SK-N-SH (cell line): ENCODE results near the gene SSX2B. TPM values are rescaled to one million over a fixed set of nuclear protein-coding genes. Genes with fewer than 3 reads are reported as not detected.

Source experiments
- polyA plus RNA-seq, 3 experiments: library from polyadenylated mRNA; depleted of rRNA; stranded (reverse); fragments of >200 nt; gene quantifications; 2 replicates each; pipeline ENCODE4 v1.2.3, GENCODE V29; 2012
- small RNA-seq, 7 experiments: library from RNA; depleted of rRNA; stranded (forward); fragments of <200 nt; gene quantifications; one replicate each; pipeline ENCODE3, GENCODE V24; 2012

SSX2B gene
- polyA plus RNA-seq, 1 of the 3 experiments (the other 2 are of a cell fraction), result 0.71 TPM

Small RNA genes lying within 50 kb of the gene (small RNA-seq; reads per million reads assigned to genes)
- gene AC244505.3 (0 reads per million in 7 experiments), gene AC244505.5 (0 reads per million in 7 experiments), gene AC244505.6 (0 reads per million in 7 experiments), gene AC244505.7 (0 reads per million in 7 experiments)

Other genes with a start within 250 kb of the SSX2B start
- gene XAGE1B, start 234.2 kb upstream of the SSX2B start, polyA plus RNA-seq (2012; rRNA removed), result 104 and 115 TPM in 2 replicates
- gene SSX7, start 96.4 kb upstream of the SSX2B start, polyA plus RNA-seq (2012; rRNA removed), result not detected in 2 replicates
- 0.13 and 0.50 TPM in 2 replicates for gene SSX2, start 44.1 kb upstream of the SSX2B start, polyA plus RNA-seq (2012; rRNA removed)
- gene SPANXN5, start 46.2 kb downstream of the SSX2B start, polyA plus RNA-seq (2012; rRNA removed), result not detected in 2 replicates
- gene XAGE5, start 60.0 kb downstream of the SSX2B start, polyA plus RNA-seq (2012; rRNA removed), result not detected in 2 replicates
- gene XAGE3, start 116.8 kb downstream of the SSX2B start, polyA plus RNA-seq (2012; rRNA removed), result not detected in 2 replicates
- 73.7 and 73.9 TPM in 2 replicates for gene FAM156B, start 146.1 kb downstream of the SSX2B start, polyA plus RNA-seq (2012; rRNA removed)
- 47.2 and 62.5 TPM in 2 replicates for gene FAM156A, start 207.3 kb downstream of the SSX2B start, polyA plus RNA-seq (2012; rRNA removed)